Prostate gland (tissue), 2 donors: Measurements from ENCODE around the gene CORO7.

ENCODE experiments used
- POLR2A ChIP-seq: fragments of 450-650 bp; IDR thresholded peaks from one replicate; pipeline ENCODE4 v1.6.1; 2016; ENCODE audit warnings: antibody characterized with exemption, mild to moderate bottlenecking
- POLR2AphosphoS5 ChIP-seq: sonication (generic); formaldehyde crosslinking; IDR thresholded peaks from one replicate; pipeline ENCODE4 v1.6.1; 2017; ENCODE audit warnings: antibody characterized with exemption
- TF ChIP-seq, protein P1 (sequence below), 4 experiments: fragments of 200-600 bp in 2 of 4; fragments of 450-650 bp in 2 of 4; sonication (generic) in 2 of 4; IDR thresholded peaks; 1 replicate in 3 of 4; 2 replicates in 1 of 4; pipeline ENCODE4 v1.5.1; 2016 to 2019; ENCODE audit warnings: antibody characterized with exemption in 4 of 4, mild to moderate bottlenecking in 2 of 4, moderate library complexity in 2 of 4

DNA sequence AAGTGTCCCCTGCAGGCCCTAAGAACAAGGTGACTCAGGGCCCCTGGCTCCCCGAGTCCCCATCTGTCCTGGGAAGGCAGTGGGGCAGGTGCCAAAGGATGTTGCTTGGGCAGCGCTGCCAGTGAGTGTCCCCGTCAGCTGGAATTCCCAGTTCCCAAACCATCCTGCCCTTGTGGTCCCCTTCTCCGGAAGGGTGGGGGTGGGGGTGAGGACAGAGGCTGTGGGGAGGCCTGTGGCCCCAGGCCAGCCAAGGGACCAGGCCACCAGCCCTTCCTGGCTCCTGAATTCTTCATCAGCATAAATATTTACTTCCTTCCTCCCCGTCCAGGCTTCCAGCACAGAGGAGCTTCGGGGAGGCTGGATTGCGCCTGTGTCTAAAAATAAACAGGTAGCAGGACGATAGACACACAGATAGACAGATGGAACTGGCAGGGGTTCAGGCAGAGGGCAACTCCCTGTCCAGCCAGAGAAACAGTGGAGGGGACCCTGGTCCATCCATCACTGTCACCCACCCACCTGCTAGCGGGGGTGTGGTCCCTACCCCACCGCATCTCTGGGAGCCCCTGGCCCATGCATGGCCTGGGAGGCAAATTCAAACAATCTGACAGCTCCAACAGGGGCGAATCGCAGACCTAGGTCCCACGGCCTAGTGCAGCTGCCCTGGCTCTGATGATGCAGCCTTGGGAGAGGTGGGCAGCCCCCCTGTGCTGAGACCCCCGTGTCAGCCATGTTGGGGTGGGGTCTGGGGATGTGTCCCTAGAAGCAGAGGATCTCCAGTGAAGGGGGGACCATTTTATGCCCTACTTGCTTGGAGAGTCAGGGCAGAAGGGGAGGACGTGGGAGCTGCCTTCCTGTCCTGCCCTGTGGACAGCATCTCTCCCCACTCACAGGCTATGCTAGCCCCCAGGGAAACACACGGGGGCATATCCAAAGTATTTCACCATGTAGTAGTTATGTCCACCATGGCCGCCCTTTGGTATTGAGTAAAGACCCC, 87.3 kb downstream of the CORO7 start:
- TF ChIP-seq, protein P1, sequence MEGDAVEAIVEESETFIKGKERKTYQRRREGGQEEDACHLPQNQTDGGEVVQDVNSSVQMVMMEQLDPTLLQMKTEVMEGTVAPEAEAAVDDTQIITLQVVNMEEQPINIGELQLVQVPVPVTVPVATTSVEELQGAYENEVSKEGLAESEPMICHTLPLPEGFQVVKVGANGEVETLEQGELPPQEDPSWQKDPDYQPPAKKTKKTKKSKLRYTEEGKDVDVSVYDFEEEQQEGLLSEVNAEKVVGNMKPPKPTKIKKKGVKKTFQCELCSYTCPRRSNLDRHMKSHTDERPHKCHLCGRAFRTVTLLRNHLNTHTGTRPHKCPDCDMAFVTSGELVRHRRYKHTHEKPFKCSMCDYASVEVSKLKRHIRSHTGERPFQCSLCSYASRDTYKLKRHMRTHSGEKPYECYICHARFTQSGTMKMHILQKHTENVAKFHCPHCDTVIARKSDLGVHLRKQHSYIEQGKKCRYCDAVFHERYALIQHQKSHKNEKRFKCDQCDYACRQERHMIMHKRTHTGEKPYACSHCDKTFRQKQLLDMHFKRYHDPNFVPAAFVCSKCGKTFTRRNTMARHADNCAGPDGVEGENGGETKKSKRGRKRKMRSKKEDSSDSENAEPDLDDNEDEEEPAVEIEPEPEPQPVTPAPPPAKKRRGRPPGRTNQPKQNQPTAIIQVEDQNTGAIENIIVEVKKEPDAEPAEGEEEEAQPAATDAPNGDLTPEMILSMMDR (IDR thresholded peaks at IDR 0.05), result no peak
- TF ChIP-seq POLR2A (no peak), POLR2AphosphoS5 (peak; percentile 5)
